ENCODE results near the gene OCA2. TPM values are rescaled to one million over a fixed set of nuclear protein-coding genes. Genes with fewer than 3 reads are reported as not detected.

OCA2 gene
- total and polyA plus RNA-seq, 2 of the 8 experiments (the other 6 are each of a cell fraction or from before 2014, with no cell fraction given) = 0.20 TPM

GRCh38 chr15:27816790-27817189 lies 282.3 kb downstream of the OCA2 start:
- Histone ChIP-seq H2BK120ac (replicated peaks; ENCODE audit: low read depth, low read length) (no peak overlapping the region), H3K56ac (replicated peaks; ENCODE audit: insufficient read length, low read depth, low read length) (no peak overlapping the region), H3K4me2 (ENCODE audit: insufficient read depth in 1 of 2, low read depth in 2 of 2, low read length in 2 of 2) (no peak overlapping the region), H4K20me1 (replicated peaks in 1 of 2; ENCODE audit: control insufficient read depth in 1 of 2, insufficient read depth in 2 of 2, low read length in 2 of 2) (peaks cover 0 to 5% of the 10 kb centered on the region in 2 experiments), H3K9ac (replicated peaks in 1 of 4; ENCODE audit: extremely low read depth in 1 of 4, low read depth in 3 of 4, low read length in 3 of 4) (no peak overlapping the region), H2BK15ac (ENCODE audit: low read length) (no peak overlapping the region), H2BK12ac (ENCODE audit: low read depth, low read length) (no peak overlapping the region), H3K79me1 (ENCODE audit: low read depth, low read length) (no peaks in the 10 kb centered on the region), H2BK20ac (ENCODE audit: low read length) (no peak overlapping the region), H4K8ac (ENCODE audit: extremely low read depth, insufficient read depth, low read length) (no peak overlapping the region; the same call in 1 of the 2 replicates), H3K23me2 (ENCODE audit: low read depth, low read length) (no peaks in the 10 kb centered on the region), H3K9me3 (ENCODE audit: insufficient read depth in 2 of 2, low read depth in 1 of 2, low read length in 1 of 2) (no peaks in the 10 kb centered on the region), H3K18ac (ENCODE audit: extremely low read depth, low read length) (no peak overlapping the region), H3K23ac (ENCODE audit: insufficient read length) (no peak overlapping the region), H4K91ac (replicated peaks; ENCODE audit: insufficient read length, low read length) (no peak overlapping the region), H3K4me3 (ENCODE audit: extremely low read depth in 1 of 4, insufficient read depth in 2 of 4, low read depth in 3 of 4, low read length in 4 of 4) (no peak overlapping the region), H2BK5ac (ENCODE audit: low read depth, low read length) (no peak overlapping the region), H3K4ac (replicated peaks; ENCODE audit: insufficient read length, low read depth, low read length) (no peak overlapping the region), H3K14ac (ENCODE audit: insufficient read length) (no peak overlapping the region), H3K79me2 (ENCODE audit: control insufficient read depth in 1 of 2, insufficient read depth in 2 of 2, low read length in 2 of 2) (no peaks in the 10 kb centered on the region), H4K5ac (ENCODE audit: insufficient read length, low read depth, low read length) (no peak overlapping the region), H3K27me3 (replicated peaks in 1 of 4; ENCODE audit: control insufficient read depth in 3 of 4, extremely low read depth in 1 of 4, insufficient read depth in 3 of 4, low read length in 3 of 4) (no peaks in the 10 kb centered on the region), H3K36me3 (ENCODE audit: control insufficient read depth in 2 of 4, insufficient read depth in 4 of 4, low read length in 3 of 4) (no peaks in the 10 kb centered on the region), H3K27ac (ENCODE audit: low read depth, low read length) (no peak overlapping the region), H3K4me1 (replicated peaks in 1 of 4; ENCODE audit: control insufficient read depth in 3 of 4, insufficient read depth in 4 of 4, low read length in 3 of 4) (no peaks in the 10 kb centered on the region), H2AK5ac (ENCODE audit: low read depth, low read length) (no peak overlapping the region), H2AFZ (ENCODE audit: low read length) (no peak overlapping the region)
- CTCF ChIA-PET (ENCODE audit: partially characterized antibody) = interaction anchor here (1.0 to 1.2 kb wide), 2 partner anchors 11 to 15 kb away, joined by 3 read pairs; no protein-coding TSS in a partner anchor
- FAIRE-seq = no peak
- POLR2A ChIA-PET (ENCODE audit: partially characterized antibody) = no interaction called here
- 95% methylated on average over 8 of the region's 8 CpGs; no CpG with 5 or more reads in 1 of the 2 experiments for WGBS, 2 experiments (ENCODE audit: extremely low coverage in 1 of 2, insufficient coverage in 1 of 2, insufficient read length in 1 of 2, insufficient replicate concordance in 2 of 2, low coverage in 1 of 2, low lambda C conversion rate in 2 of 2, missing lambda C conversion rate in 1 of 2)
- DNase-seq (ENCODE audit: low read depth in 1 of 2, low spot score in 2 of 2) = no peak
- no peak for TF ChIP-seq GTF2F1 (IDR thresholded peaks at IDR 0.05; ENCODE audit: borderline replicate concordance, low read depth, low read length)
- no peak for TF ChIP-seq RNF2 (IDR thresholded peaks at IDR 0.05; ENCODE audit: borderline replicate concordance, low read depth, low read length, missing control alignments, poor library complexity, severe bottlenecking)
- no peak for TF ChIP-seq MAX (IDR thresholded peaks at IDR 0.05)
- TF ChIP-seq BCL11A (IDR thresholded peaks at IDR 0.05; ENCODE audit: low read depth in 2 of 2, low read length in 2 of 2) = no peak
- TF ChIP-seq SIX5 (IDR thresholded peaks at IDR 0.05; ENCODE audit: low read depth, low read length) = no peak
- no peak for TF ChIP-seq USF2 (IDR thresholded peaks at IDR 0.05; ENCODE audit: low read length)
- no peak for TF ChIP-seq ATF2 (IDR thresholded peaks at IDR 0.05; ENCODE audit: low read length)
- TF ChIP-seq RAD21 (IDR thresholded peaks at IDR 0.05 in 1 of 2, conservative IDR thresholded peaks at IDR 0.05 in 1 of 2; ENCODE audit: low read depth in 2 of 2, low read length in 2 of 2) = no peak
- TF ChIP-seq POLR2AphosphoS5 (IDR thresholded peaks at IDR 0.05; ENCODE audit: low read depth, low read length) = no peak
- TF ChIP-seq SIN3A (conservative IDR thresholded peaks at IDR 0.05 in 1 of 2, IDR thresholded peaks at IDR 0.05 in 1 of 2; ENCODE audit: low read depth in 1 of 2, low read length in 2 of 2) = no peak

All from H1 (cell line).